Measurements from ENCODE around the gene OR6C1. TPM values are rescaled to one million over a fixed set of nuclear protein-coding genes. Genes with fewer than 3 reads are reported as not detected.
"Not testable (repeated sequence)": the region's sequence is repeated elsewhere in the genome, so short reads cannot be mapped to it uniquely, and the experiment has no call there.

OR6C1 gene
- total and polyA plus RNA-seq, 2 of the 8 experiments (the other 6 are each of a cell fraction or from before 2014, with no cell fraction given) = not detected

- TF ChIP-seq CTBP2 (IDR thresholded peaks at IDR 0.05; ENCODE audit: borderline replicate concordance, insufficient read depth, insufficient read length, low read length) = no peak
- TF ChIP-seq RNF2 (IDR thresholded peaks at IDR 0.05; ENCODE audit: borderline replicate concordance, low read depth, low read length, missing control alignments, poor library complexity, severe bottlenecking) = no peak
Observed at GRCh38 chr12:55336002-55336401, 21.9 kb downstream of the OR6C1 start (continued).

GRCh38 chr12:55355338-55355737 is 41.2 kb downstream of the OR6C1 start:
- H3K9me3 ChIP-seq (ENCODE audit: insufficient read depth in 2 of 2, low read depth in 1 of 2, low read length in 1 of 2); FAIRE-seq; H3K79me1 ChIP-seq (ENCODE audit: low read depth, low read length); H3K23me2 ChIP-seq (ENCODE audit: low read depth, low read length); H2BK12ac ChIP-seq (ENCODE audit: low read depth, low read length); H3K56ac ChIP-seq (replicated peaks; ENCODE audit: insufficient read length, low read depth, low read length); H2BK5ac ChIP-seq (ENCODE audit: low read depth, low read length); H2BK120ac ChIP-seq (replicated peaks; ENCODE audit: low read depth, low read length); H3K9ac ChIP-seq (replicated peaks in 1 of 4; ENCODE audit: extremely low read depth in 1 of 4, low read depth in 3 of 4, low read length in 3 of 4); H3K27ac ChIP-seq (ENCODE audit: low read depth, low read length); H3K23ac ChIP-seq (ENCODE audit: insufficient read length); H4K5ac ChIP-seq (ENCODE audit: insufficient read length, low read depth, low read length); POLR2A ChIA-PET (ENCODE audit: partially characterized antibody); H4K20me1 ChIP-seq (replicated peaks in 1 of 2; ENCODE audit: control insufficient read depth in 1 of 2, insufficient read depth in 2 of 2, low read length in 2 of 2); H2BK20ac ChIP-seq (ENCODE audit: low read length); H3K14ac ChIP-seq (ENCODE audit: insufficient read length); DNase-seq (ENCODE audit: low read depth in 1 of 2, low spot score in 2 of 2); H2AK5ac ChIP-seq (ENCODE audit: low read depth, low read length); H3K4me2 ChIP-seq (ENCODE audit: insufficient read depth in 1 of 2, low read depth in 2 of 2, low read length in 2 of 2); H3K18ac ChIP-seq (ENCODE audit: extremely low read depth, low read length); H4K91ac ChIP-seq (replicated peaks; ENCODE audit: insufficient read length, low read length); H4K8ac ChIP-seq (ENCODE audit: extremely low read depth, insufficient read depth, low read length); H3K36me3 ChIP-seq (ENCODE audit: control insufficient read depth in 2 of 4, insufficient read depth in 4 of 4, low read length in 3 of 4); H3K27me3 ChIP-seq (replicated peaks in 1 of 4; ENCODE audit: control insufficient read depth in 3 of 4, extremely low read depth in 1 of 4, insufficient read depth in 3 of 4, low read length in 3 of 4); H3K79me2 ChIP-seq (ENCODE audit: control insufficient read depth in 1 of 2, insufficient read depth in 2 of 2, low read length in 2 of 2); H3K4me3 ChIP-seq (ENCODE audit: extremely low read depth in 1 of 4, insufficient read depth in 2 of 4, low read depth in 3 of 4, low read length in 4 of 4); H3K4ac ChIP-seq (replicated peaks; ENCODE audit: insufficient read length, low read depth, low read length): not testable (repeated sequence)
- H2BK15ac ChIP-seq (ENCODE audit: low read length) = 0 out of 2 replicates have a peak overlapping the region, but pooled peaks have one; percentile 29
- CTCF ChIA-PET (ENCODE audit: partially characterized antibody) = interaction anchor here (0.7 to 0.8 kb wide), 2 partner anchors 28 to 111 kb away, joined by 3 to 4 read pairs; partner anchors contain the start of gene OR6C74
- H2AFZ ChIP-seq (ENCODE audit: low read length) = peak overlapping the region; percentile 62
- peaks cover 0 to 11% (median 2%) of the 10 kb centered on the region in 4 experiments; a peak in 6 of 7 replicates for H3K4me1 ChIP-seq (replicated peaks in 1 of 4; ENCODE audit: control insufficient read depth in 3 of 4, insufficient read depth in 4 of 4, low read length in 3 of 4)
- 95% methylated on average over 4 of the region's 4 CpGs; no CpG with 5 or more reads in 1 of the 2 experiments for WGBS, 2 experiments (ENCODE audit: extremely low coverage in 1 of 2, insufficient coverage in 1 of 2, insufficient read length in 1 of 2, insufficient replicate concordance in 2 of 2, low coverage in 1 of 2, low lambda C conversion rate in 2 of 2, missing lambda C conversion rate in 1 of 2)
